Bone marrow (tissue), 2 donors: Measurements from ENCODE around the gene IL6R.
"Not testable (repeated sequence)": the region's sequence is repeated elsewhere in the genome, so short reads cannot be mapped to it uniquely, and the experiment has no call there.

Experiments used
- DNase-seq, 2 donors: peaks; one replicate each; lab custom pipeline; 2025; lab: John Stamatoyannopoulos, UW

Gene IL6R

DNA sequence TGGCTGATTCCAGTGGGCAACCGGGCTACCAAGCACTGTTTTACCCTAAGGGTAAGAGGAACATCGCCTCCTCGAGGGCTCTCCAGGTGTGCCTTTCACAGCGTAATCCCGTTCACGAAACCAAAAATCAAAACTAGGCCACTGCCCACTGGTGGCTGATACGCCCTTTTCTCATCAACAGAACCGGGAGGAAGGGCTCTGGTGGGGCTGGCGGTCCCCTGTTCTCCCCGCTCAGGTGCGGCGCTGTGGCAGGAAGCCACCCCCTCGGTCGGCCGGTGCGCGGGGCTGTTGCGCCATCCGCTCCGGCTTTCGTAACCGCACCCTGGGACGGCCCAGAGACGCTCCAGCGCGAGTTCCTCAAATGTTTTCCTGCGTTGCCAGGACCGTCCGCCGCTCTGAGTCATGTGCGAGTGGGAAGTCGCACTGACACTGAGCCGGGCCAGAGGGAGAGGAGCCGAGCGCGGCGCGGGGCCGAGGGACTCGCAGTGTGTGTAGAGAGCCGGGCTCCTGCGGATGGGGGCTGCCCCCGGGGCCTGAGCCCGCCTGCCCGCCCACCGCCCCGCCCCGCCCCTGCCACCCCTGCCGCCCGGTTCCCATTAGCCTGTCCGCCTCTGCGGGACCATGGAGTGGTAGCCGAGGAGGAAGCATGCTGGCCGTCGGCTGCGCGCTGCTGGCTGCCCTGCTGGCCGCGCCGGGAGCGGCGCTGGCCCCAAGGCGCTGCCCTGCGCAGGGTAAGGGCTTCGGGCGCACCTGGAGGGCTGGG lies at the start of gene IL6R:
Gene IL6R (plus strand): TSS at position 360 of the 763 bp plus-strand sequence. CDS start 287 bp downstream, at position 647.
- peak; percentile 82 to 89 for DNase-seq

DNA sequence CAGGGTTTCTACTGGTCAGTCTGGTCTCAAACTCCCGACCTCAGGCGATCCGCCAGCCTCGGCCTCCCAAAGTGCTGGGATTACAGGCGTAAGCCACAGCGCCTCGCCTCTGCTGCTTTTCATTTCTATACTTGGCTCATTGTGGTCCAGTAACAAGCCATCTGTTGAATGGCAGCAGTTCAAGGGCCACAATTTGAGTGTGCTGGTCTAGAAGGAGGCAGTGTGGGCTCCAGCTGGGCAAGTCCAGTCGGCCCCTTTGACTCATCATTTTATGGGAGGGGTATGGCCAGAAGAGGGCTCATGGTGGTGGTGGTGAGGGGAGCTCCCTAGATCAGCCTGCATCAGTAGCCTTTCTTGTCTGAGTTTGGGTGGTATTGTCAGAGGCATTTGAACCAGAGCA lies 46.6 kb upstream of the IL6R start:
- no peak for DNase-seq

DNA sequence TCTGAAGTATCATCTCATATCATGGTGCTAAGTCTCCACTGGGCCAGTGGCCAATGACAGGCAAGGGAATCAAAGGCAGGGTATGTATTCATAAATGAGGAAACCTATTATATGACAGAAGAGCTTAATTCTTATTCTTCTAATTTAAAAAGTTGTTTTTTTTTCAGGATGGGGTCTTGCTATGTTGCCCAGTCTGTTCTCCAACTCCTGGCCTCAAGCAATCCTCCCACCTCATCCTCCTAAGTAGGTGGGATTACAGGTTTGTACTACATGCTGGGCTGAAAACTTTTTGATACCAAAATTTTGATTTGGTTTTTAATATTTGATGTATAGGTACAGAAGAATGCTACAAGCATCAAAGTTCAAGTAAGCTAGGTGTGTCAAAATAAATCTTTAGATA lies 44.9 kb upstream of the IL6R start:
- DNase-seq: no peak

DNA sequence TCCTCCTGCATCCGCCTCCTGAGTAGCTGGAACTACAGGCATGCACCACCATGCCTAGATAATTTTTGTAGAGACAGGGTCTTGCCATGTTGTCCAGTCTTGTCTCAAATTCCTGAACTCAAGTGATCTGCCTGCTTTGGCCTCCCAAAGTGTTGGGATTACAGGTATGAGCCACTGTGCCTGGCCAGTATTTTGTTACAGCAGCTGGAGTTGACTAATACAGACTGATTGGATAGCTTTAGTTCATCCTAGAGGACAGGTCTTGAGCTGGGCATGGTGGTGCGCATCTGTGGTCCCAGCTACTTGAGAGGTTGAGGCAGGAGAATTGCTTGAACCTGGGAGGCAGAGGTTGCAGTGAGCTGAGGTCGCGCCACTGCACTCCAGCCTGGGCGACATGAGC lies 44.3 kb upstream of the IL6R start:
- not testable (repeated sequence) for DNase-seq

DNA sequence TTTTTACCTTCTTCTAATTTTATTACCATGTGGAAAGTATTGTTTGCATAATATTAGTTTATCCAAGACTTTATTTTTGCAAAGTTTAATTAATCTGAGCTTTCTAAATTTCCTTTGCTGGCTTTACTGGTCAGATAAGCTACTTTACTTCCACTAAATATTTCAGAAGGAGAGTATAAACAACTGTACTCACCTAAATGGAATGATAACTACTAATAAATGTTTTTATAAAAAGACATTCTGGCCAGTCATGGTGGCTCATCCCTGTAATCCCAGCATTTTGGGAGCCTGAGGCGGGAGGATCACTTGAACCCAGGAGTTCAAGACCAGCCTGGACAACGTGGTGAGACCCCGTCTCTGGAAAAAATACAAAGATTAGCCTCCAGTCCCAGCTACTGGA lies 43.8 kb upstream of the IL6R start:
- no peak for DNase-seq

DNA sequence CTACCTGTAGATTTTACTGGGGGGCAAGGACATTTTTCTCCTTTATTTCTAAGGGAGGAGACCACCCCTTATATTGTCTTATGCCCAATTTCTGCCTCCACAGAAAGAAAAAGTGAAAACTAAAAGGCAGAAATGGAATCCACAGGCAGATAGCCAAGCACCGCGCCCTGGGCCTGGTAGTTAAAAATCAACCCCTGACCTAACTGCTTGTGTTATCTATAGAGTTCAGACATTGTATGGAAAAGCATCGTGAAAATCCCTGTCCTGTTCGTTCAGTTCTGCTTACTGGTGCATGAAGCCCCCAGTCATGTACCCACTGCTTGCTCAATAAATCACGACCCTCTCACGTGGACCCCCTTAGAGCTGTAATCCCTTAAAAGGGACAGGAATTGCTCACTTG lies 33.7 kb upstream of the IL6R start:
- no peak for DNase-seq

DNA sequence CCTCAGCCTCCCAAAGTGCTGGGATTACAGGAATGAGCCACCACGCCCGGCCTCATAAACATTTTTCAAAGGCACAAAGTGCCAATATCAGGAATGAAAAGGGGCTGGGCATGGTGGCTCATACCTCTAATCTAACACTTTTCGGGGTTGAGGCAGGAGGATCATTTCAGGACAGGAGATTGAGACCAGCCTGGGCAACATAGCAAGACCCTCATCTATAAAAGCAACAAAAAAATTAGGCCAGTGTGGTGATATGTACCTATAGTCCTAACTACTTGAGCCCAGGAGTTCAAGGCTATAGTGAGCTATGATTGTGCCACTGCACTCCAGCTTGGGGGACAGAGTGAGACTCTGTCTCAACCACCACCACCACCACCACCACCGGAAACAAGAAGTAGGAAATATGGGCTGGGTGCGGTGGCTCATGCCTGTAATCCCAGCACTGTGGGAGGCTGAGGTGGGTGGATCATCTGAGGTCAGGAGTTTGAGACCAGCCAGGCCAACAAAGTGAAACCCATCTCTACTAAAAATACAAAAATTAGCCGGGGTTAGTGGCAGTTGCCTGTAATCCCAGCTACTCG lies 31.3 kb upstream of the IL6R start:
- not testable (repeated sequence) for DNase-seq

DNA sequence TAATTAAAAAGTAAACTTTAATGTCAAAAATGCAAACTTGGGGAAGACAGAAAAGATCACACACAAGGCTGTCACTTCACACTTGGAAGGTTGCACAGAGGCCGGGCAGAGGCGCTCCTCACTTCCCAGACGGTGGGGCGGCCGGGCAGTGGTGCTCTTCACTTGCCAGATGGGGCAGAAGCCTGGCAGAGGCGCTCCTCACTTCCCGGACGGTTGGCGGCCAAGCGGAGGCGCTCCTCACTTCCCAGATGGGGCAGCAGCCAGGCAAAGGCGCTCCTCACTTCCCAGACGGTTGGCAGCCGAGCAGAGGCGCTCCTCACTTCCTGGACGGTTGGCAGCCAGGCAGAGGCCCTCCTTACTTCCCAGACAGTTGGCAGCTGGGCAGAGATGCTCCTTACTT lies 25.8 kb upstream of the IL6R start:
- DNase-seq: no peak

DNA sequence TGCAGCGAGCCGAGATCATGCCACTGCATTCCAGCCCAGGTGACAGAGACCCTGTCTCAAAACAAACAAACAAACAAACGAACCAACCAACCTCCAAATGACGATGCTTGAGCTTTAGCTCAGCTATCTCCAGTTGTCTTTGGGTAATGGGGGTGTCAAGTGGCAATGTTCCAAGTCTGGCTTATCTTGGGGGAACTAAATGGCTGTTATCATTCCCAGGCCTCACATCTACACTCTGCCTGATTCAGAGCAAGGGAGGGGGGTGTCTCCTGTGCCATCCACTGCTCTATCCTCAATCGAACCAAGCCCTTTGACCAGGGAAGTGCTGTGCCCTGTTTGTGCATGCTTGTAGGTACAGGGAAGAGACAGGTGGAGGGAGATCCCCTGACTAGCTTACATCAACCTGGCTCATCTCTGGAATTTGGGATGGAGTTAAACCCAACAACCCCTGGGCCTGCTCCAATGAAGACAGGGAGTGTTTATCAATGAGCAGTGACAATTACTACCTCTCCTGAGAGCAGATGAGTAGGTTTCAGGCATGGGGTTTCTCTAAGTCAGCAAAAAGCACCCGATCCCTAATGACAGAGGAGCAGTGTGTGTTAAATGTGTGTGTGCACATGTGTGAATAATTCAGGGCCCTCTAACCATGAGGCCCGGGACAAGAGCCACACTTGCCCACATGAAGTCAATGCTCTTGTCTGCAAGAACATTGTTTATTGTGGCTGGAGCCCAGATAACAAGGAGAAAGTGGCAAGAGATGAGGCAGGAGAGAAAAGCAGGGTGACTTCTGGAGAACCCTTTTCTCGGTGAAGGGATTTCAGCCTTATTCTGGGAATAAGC lies 20.3 kb upstream of the IL6R start:
- DNase-seq: no peak

DNA sequence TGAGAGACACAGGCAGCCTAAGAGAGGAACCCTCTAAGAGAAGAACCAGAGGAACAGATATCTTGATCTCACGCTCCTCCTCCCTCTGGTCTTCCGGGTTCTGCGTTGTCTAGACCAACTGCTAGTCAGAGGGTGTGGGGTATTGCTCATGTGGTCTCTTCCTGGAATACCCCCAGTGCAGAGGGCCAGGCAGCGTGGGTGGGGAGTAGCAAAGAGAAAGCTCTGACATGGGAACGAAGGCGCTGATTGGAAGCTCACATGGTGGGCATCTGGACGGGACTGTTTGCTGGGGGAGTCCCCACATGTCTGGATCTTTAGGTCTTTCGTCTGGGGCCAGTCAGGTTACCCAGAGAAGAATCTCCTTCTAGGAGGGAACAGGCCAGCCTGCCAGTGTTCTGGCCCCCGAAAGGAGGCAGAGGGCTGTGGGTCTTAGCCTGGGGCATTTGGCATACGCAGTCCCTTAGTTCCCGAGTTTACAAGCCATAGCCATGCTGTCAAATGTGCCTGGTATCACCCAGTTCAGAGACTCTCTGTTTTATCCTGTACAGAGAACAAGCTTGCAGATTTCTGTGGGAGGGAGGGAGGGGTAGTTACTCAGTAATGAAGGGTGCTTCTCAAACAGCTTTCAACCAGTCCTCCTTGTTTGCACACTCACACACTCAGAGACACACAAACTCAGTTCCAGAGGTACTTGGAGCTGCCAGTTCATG lies 18.3 kb upstream of the IL6R start:
- DNase-seq: peak in 1 of 2 donors; percentile 63

DNA sequence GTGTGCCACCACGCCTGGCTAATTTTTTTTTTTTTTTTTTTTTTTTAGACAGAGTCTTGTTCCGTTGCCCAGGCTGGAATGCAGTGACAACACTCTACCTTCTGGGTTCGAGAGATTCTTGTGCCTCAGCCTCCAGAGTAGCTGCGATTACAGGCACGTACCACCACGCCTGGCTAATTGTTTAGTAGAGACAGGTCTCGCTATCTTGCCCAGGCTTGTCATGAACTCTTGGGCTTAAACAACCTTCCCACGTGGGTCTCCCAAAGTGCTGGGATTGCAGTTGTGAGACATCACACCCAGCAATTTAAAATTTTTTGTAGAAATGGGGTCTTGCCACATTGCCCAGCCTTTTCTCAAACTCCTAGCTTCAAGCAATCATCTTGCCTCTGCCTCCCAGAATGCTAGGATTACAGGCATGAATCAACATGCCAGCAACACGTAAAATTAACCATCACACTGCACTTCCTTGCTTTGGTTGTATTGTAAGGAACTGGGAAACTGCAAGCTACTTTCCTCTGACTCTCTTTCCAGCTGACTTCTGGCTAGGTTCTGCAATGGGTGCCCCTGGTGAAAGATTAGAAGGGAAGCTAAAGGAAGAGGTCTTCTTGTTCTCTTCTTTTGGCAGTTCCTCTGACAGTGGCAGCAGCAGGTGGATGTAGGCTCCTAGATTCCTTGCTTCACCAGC lies 13.9 kb upstream of the IL6R start:
- no peak for DNase-seq

DNA sequence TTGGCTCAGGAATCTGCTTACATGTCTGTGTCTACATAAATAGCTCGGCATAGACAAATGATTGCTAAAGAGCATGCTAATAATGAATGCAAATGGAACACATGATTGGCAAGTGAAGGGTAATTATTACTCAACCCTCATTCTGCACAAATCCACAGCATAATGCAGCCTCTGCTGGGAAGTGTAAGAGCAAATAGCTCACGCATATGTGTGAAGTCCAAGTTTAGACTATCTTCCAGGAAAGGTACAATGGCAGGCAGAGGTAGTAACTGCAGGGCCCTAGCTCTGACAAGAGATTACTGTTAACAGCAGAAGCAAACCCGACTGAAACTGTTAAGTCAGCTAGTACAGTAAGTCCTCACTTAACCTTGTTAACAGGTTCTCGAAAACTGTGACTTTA lies 7.0 kb upstream of the IL6R start:
- no peak for DNase-seq

DNA sequence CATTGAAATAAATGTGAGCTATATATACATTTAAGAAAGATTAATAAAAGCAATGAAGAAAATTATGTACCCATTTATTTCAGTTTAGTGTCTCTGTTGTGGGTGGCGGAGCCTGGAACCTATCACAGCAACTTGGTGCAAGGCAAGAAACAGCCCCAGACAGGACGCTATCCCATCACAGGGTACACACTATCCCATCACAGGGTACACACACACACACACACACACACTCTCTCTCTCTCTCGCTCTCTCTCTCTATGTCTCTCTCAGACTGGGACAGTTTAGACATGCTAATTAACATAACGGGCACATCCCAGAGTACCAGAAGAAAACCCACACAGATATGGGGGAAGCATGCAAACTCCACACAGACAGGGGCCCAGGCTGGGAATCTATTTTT lies 6.5 kb upstream of the IL6R start:
- no peak for DNase-seq

DNA sequence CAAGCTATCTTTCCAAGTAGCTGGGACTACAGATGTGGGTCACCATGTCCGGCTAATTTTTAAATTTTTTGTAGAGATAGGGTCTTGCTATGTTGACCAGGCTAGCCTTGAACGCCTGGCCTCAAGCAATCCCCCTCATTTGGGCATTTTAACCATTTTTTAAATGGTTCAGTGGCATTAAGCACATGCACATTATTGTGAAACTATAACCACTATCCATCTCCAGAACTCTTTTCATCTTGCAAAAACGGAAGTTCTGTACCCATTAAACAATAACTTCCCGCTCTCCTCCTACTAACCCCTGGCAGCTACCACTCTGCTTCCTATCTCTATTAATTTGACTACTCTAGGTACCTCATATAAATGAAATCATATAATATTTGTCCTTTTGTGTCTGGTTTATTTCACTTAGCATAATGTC lies 4.8 kb upstream of the IL6R start:
- peak in 1 of 2 donors; percentile 69 for DNase-seq

DNA sequence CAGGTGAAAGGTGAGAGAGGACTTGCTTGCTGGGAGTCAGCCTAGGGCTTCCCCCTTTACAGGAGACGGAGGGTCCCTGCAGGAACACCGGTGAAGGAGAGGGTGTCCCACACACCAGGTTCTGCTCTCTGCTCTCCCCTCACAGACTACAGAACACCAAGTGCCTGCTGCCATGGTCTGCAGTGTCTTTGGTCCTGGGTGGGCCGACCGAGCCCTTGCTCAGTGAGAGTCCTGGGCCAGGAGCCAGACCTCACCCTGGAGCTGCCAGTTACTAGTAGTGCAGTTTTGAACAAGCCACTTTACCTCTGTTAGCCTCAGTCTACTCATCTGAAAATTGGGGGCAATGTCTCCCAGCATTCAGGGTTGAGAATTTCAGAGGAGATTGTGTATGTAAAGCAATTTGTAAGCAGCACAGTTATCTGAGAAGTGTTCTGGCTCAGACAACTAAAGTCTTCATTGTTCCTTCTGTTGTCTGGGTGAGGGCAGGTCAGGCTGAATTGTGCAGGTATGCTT lies 2.7 kb upstream of the IL6R start:
- DNase-seq: no peak

DNA sequence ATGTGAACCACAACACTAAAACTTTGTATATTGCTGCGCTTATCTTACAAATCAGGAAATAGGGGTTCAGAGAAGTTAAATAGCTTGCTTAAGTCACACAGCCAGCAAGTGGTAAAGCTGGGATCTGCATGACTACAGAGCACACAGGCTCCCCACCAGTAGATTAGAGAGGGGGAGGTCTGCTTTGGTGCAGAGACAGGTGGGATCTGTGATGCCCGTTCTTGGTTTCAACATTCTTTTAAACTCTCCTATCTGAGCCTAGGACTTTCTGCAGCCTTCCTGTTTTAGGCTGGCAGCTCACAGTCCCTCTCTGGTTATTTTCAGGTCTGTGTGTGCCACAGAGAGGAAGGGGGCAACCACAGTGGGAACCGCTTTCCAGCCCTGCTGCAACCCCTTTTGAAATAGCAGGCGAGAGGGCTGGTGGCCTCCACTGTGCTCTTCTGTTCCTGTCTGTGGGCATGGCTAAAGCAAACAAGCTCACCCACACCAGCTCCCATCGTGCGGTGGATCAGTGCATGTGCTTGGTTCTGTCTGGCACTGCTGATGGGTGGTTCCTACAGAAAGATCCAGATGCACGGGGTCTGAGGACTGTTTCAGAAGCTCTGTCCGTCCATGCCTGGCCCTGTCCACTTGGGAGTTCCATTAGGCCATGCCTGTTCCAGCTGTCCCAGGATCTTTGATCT lies 1.7 kb upstream of the IL6R start:
- DNase-seq: peak in 1 of 2 donors; percentile 56

DNA sequence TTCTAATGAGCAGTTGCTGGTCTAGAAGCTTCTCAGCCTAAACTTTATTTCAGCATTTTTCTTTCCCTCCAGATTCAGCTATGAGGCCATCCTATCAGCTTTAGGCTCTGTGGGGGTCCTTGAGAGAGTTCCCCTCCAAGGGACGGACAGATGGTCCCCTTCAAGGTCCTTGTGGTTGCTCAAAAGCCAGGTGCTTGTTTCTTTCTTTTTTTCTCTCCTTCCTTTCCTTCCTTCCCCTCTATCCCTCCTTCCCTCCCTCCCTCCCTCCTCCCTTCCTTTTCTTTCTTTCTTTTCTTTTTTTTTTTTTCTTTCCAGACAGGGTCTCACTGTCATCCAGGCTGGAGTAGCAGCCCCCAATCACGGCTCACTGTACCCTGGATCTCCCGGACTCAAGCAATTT lies 1.2 kb upstream of the IL6R start:
- DNase-seq: no peak

DNA sequence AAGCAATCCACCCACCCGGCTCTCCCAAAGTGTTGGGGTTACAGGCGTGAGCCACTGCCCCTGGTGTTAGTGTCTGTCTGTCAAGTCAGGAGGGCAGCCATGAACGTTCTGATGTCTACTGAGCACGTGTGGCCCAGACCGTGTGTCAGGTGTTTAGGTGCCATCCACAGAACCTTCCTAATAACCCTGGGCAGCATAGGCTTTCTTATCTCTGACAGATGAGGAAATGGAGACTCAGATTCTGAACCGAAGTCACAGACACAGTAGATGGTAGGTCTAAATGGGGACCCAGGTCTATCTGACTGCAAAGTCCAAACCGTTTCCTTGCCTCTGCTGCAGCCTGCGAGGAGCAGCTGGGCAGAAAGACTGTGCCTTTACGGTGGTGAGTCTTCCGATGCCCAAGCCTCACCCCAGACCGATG lies 622 bp upstream of the IL6R start:
- no peak for DNase-seq

DNA sequence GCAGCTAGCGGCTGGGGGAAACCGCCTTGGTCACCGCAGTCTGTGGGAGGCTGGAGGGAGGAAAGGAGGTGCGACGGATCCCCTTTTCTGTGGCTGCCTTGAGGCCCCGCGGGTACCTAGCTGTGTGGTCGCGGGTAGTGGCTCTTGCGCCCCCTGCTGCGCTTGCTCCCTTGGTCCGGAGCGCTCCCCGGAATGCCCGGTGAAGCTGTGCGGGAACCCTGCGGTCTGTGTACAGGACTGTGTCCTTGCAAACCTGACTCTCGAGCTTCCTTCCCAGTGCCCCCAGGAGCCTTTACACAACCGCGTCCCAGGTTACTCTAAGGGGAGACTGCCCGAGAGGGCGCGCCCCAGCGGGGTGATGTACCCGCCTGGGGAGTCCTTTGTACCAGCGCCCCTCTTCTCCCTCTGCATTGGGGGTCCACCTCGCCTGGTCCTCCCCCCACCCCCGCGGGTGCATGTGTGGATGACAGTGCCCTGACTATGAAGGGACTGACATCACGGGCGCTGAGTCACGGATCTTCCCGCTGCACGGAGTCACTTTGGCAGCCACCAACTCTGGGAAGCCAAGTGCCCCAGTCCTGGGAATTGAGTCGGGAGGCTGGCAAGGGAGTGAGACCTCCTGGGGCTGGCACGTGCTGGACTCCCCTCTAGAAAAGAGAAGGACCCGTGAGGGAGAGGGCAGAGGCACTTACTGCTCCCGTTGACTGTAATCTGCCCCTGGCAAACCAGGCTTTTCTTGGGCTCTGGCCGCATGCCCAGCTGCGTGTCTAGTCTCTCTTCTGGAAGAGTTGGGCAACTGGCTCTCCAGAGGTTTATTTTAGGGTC lies 816 bp downstream of the IL6R start:
- peak; percentile 17 to 71 for DNase-seq

DNA sequence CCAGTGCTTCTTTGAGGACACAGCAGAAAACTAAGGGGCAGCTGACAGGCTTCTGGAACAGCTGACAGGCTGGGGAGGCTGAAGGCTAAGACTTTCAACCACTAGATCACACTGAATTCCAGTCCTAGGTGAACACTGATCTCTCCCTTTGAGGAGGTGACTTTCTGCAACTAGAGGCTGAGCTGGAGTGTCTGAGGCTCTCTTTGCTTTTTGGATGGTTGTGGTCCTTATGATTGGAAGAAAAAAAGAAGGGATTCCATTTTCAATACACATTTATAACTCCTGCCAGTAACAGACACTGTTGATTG lies 1.4 kb downstream of the IL6R start:
- DNase-seq: no peak
